Left ventricle myocardium inferior (tissue), 1 donor: Measurements from ENCODE around the gene SPTAN1. TPM values are rescaled to one million over a fixed set of nuclear protein-coding genes. Genes with fewer than 3 reads are reported as not detected.
A peak's percentile ranks its signal among the peaks of the same experiment; 100 is the strongest.

Experiments used
- DNase-seq: peaks from one replicate; pipeline ENCODE4 v3.0.0-alpha.2; 2020
- H3K27ac ChIP-seq: fragments of 200-600 bp; replicated peaks from 2 replicates; pipeline ENCODE4 v1.8.0; 2021
- H3K27me3 ChIP-seq: fragments of 200-600 bp; 2 replicates; pipeline ENCODE4 v1.8.0; 2021; ENCODE audit warnings: low read depth
- H3K36me3 ChIP-seq: fragments of 200-600 bp; 2 replicates; pipeline ENCODE4 v1.8.0; 2021
- H3K4me1 ChIP-seq: fragments of 200-600 bp; 2 replicates; pipeline ENCODE4 v1.8.0; 2021
- H3K4me3 ChIP-seq: fragments of 200-600 bp; 2 replicates; pipeline ENCODE4 v1.8.0; 2021; ENCODE audit warnings: mild to moderate bottlenecking, moderate library complexity
- H3K9me3 ChIP-seq: fragments of 200-600 bp; replicated peaks from 2 replicates; pipeline ENCODE4 v1.8.0; 2021
- intact Hi-C: fragments of 100-400 bp; cut with micrococcal nuclease; formaldehyde crosslinking; loops from one replicate; pipeline ENCODE4 v1.11.0; 2022
- total RNA-seq: library from RNA; stranded (reverse); fragmentation: NEBNext Ultra II Directional; extraction: Animal tissue kit (Norgen Biotek cat#: 25700); gene quantifications from one replicate; pipeline ENCODE4 v1.2.1, GENCODE V29; 2021
- TF ChIP-seq, protein P1 (sequence below): fragments of 200-600 bp; IDR thresholded peaks from 2 replicates; pipeline ENCODE4 v1.8.0; 2021; ENCODE audit warnings: antibody characterized with exemption, mild to moderate bottlenecking, borderline replicate concordance
- donor health status: DM: no; HTN: yes; CAD: no; lungs with severe emphysema.

Gene SPTAN1
- total RNA-seq, 1 donor from 2014 or later, result 269 TPM

DNA sequence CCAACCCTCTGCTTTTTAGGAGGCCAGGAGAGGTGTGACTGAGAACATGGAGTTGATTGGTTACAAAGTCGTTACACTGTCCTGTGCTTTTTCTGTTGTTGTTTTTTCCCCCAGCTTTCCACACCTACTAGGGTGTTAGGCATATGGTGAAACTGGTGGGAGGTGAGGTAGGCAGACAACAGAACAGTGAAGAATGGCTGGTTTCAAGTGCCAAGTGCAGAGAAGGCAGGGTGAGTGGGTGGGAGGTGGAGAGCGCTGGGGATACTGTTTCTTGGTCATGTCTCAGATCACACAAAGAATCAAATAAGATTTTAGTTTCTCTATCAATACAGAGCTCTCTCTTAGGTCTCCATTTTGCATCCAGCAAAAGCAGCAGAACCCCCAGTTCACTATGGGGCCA, 2.2 kb upstream of the SPTAN1 start:
- peak overlapping the region; percentile 100 for H3K27ac ChIP-seq
- no peaks in the 10 kb centered on the region for H3K36me3 ChIP-seq
- no peaks in the 10 kb centered on the region for H3K27me3 ChIP-seq
- intact Hi-C loops, result no loop called here
- H3K4me3 ChIP-seq, result no peak overlapping the region
- peaks cover 62% of the 10 kb centered on the region for H3K4me1 ChIP-seq
- TF ChIP-seq, protein P1, sequence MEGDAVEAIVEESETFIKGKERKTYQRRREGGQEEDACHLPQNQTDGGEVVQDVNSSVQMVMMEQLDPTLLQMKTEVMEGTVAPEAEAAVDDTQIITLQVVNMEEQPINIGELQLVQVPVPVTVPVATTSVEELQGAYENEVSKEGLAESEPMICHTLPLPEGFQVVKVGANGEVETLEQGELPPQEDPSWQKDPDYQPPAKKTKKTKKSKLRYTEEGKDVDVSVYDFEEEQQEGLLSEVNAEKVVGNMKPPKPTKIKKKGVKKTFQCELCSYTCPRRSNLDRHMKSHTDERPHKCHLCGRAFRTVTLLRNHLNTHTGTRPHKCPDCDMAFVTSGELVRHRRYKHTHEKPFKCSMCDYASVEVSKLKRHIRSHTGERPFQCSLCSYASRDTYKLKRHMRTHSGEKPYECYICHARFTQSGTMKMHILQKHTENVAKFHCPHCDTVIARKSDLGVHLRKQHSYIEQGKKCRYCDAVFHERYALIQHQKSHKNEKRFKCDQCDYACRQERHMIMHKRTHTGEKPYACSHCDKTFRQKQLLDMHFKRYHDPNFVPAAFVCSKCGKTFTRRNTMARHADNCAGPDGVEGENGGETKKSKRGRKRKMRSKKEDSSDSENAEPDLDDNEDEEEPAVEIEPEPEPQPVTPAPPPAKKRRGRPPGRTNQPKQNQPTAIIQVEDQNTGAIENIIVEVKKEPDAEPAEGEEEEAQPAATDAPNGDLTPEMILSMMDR, result no peak
- no peak for DNase-seq
- H3K9me3 ChIP-seq, result no peaks in the 10 kb centered on the region

DNA sequence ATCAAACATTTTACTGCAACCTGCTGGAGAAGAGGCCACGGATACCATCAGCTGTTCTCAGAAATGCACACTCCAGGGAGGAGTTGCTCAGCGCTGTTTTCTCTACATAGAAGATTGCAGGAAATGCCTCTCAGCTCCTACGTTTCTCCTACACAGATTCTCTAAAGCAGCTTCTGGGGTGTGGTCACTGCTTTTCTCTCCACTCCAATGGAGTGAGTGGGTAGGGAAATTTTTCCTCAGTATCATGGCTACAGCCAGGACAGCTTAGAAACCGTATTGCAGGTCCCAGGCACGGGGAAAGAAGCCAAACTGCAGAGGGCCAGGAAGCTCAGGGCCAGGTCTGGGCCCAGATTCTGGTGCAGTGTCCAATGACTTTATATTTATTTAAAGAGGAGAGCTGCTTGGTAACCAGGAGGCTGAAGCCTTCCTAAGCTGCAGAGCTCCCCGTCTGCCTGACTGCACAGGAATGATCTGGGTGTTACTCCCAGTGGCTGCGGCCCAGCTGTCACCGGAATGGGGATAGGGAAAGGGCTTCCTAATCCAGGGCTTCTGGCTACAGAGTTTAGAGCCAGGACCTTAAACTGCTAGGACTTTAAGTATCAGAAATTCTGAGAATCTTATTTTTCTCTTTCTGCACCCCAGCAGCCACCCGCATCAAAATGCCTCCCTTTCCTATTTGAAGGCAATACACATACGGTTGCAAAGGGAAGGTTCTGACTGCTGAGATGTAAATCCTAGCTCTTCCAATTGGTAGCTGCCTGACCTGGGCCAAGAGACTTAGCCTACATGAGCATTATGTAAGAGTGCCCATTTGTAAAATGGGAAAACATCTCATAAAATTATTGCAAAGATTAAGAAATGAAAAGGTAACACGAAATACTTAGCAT, 1.4 kb upstream of the SPTAN1 start:
- H3K27me3 ChIP-seq, result no peaks in the 10 kb centered on the region
- no peaks in the 10 kb centered on the region for H3K9me3 ChIP-seq
- H3K4me1 ChIP-seq, result peaks cover 70% of the 10 kb centered on the region
- peak; percentile 45 for DNase-seq
- TF ChIP-seq, protein P1, result no peak
- intact Hi-C loops, result no loop called here
- H3K36me3 ChIP-seq, result no peaks in the 10 kb centered on the region
- peak overlapping the region; percentile 100 for H3K27ac ChIP-seq
- peak overlapping the region; percentile 99 for H3K4me3 ChIP-seq

DNA sequence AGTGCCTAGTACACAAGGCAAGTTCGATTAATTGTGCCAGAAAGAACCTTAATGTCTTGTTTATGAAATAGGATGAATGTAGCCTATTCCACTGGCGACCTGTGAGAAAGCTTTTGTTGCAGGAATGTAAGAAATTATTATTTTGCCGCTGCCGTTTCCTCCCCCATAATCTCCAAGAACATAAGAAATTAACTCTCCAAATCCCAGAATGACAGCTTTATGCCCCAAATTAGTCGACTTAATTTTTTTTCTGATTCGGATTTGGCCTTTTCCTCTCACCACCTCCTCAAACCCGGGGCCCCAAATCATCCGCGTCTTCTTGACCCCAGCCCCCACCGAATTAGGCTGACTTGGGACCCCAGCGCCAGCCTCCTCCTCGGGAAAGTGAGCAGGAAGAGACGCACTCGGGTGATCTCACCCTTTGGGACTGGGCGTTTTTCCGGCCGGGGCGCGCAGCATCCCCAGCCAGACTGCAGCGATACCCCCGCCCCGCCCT, 682 bp upstream of the SPTAN1 start:
- Histone ChIP-seq H3K27me3 (no peaks in the 10 kb centered on the region), H3K4me3 (peak overlapping the region; percentile 99), H3K27ac (peak overlapping the region; percentile 100), H3K9me3 (no peaks in the 10 kb centered on the region), H3K36me3 (no peaks in the 10 kb centered on the region), H3K4me1 (peaks cover 77% of the 10 kb centered on the region)
- TF ChIP-seq, protein P1, result no peak
- DNase-seq, result no peak
- intact Hi-C loops, result no loop called here

DNA sequence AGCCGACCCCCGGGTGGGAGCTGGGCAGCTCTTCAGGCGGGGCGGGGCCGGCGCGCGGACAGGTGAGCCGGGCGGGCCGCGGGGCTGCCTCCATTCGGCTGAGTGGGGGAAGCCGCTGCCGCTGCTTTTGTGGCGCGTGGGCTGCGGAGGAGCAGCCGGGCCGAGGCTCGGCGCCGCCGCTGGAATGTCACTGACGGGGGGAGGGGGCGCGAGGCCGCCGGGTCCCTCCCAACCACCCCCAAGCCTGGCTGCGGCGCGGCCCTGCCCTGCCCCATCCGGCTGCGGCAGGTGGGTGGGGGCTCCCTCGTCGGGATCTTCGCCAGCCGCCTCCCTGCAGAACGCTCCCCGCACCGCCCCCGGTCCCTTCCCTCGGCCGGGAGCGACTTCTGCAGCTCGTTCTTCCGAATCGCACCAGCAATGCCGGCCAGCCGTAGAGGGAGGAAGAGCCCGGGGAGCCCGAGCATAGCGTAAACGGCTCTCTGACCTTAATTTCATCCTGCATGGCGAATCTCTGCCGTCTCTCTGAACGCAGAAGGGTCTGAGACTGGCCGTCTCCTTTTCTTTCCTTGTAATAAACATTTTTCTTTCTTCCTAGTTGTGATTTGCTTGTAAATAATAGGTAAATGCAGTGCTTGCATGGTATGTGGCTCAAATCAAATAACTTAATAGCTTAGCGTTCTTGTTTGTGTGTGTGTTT, 505 bp downstream of the SPTAN1 start:
- TF ChIP-seq, protein P1, result no peak
- peak; percentile 59 for DNase-seq
- intact Hi-C loops, result no loop called here
- peaks cover 89% of the 10 kb centered on the region for H3K4me1 ChIP-seq
- peak overlapping the region; percentile 100 for H3K27ac ChIP-seq
- peak overlapping the region; percentile 99 for H3K4me3 ChIP-seq
- no peaks in the 10 kb centered on the region for H3K36me3 ChIP-seq
- no peaks in the 10 kb centered on the region for H3K27me3 ChIP-seq
- H3K9me3 ChIP-seq, result no peaks in the 10 kb centered on the region

DNA sequence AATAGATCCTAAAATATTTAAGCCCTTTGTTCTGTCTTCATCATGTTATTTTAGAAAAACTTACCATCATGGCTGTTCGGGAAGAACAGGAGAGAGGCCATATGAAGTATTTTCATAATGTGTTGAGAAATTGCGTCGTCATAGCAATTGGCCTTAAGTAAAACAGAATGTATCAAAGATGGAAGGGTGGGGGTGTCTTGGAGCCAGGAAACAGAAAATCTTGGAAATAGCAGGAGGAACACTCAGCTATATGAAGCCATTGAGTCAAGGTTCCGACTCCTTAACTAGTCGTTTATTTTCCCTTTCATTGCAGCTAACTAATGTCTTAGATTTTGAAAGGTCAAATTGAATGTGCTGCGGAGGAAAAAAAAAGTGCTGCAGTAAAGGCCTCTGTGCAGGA, 1.3 kb downstream of the SPTAN1 start:
- Histone ChIP-seq H3K4me3 (peak overlapping the region; percentile 99), H3K27ac (peak overlapping the region; percentile 100), H3K36me3 (no peaks in the 10 kb centered on the region), H3K9me3 (no peaks in the 10 kb centered on the region), H3K4me1 (peaks cover 97% of the 10 kb centered on the region), H3K27me3 (no peaks in the 10 kb centered on the region)
- DNase-seq, result no peak
- intact Hi-C loops, result no loop called here
- TF ChIP-seq, protein P1, result no peak
